SU-DHL-6 (cell line): ENCODE measurements around the gene PLEKHH3.

Experiments
- H2AFZ ChIP-seq: fragments of 200-600 bp; sonication (generic); 2 replicates; pipeline ENCODE4 v1.6.1; 2014; ENCODE audit warnings: low read depth, mild to moderate bottlenecking, moderate library complexity, mixed read lengths, antibody characterized with exemption, low read length; ENCODE audit not compliant: severe bottlenecking
- H3F3A ChIP-seq: fragments of 200-600 bp; shearing (Covaris generic); 2 replicates; pipeline ENCODE4 v1.6.0; 2016; ENCODE audit warnings: antibody characterized with exemption, mild to moderate bottlenecking; ENCODE audit not compliant: insufficient read depth
- H3K27ac ChIP-seq: fragments of 200-600 bp; sonication (generic); 2 replicates; pipeline ENCODE4 v1.5.1; 2016; ENCODE audit warnings: low read depth, mild to moderate bottlenecking, low read length, moderate library complexity, mixed read lengths
- H3K27me3 ChIP-seq: fragments of 200-600 bp; sonication (generic), shearing (Covaris generic); 2 replicates; pipeline ENCODE4 v1.6.0; 2014; ENCODE audit warnings: mild to moderate bottlenecking, low read length
- H3K36me3 ChIP-seq: fragments of 200-600 bp; sonication (generic); 2 replicates; pipeline ENCODE4 v1.6.1; 2014; ENCODE audit warnings: mild to moderate bottlenecking, low read length, mixed read lengths
- H3K4me2 ChIP-seq: fragments of 300-600, 200-600 bp; shearing (Covaris generic), sonication (generic); 2 replicates; pipeline ENCODE4 v1.6.0; 2014; ENCODE audit warnings: low read length, low read depth, mild to moderate bottlenecking; ENCODE audit not compliant: poor library complexity, severe bottlenecking
- H3K4me3 ChIP-seq: fragments of 200-600 bp; sonication (generic); 2 replicates; pipeline ENCODE4 v1.5.1; 2014; ENCODE audit warnings: antibody characterized with exemption, low read length, mild to moderate bottlenecking, mixed read lengths; ENCODE audit not compliant: insufficient read depth, poor library complexity, severe bottlenecking
- H3K79me2 ChIP-seq: fragments of 200-600 bp; sonication (generic); 2 replicates; pipeline ENCODE4 v1.6.1; 2014; ENCODE audit warnings: mild to moderate bottlenecking, low read length, moderate library complexity; ENCODE audit not compliant: insufficient read depth
- H3K9ac ChIP-seq: fragments of 200-600 bp; sonication (generic); 2 replicates; pipeline ENCODE4 v1.7.0; 2014; ENCODE audit warnings: mild to moderate bottlenecking, low read length
- H3K9me2 ChIP-seq: fragments of 200-600 bp; sonication (generic); replicated peaks from 2 replicates; pipeline ENCODE4 v1.6.1; 2014; ENCODE audit warnings: low read length; ENCODE audit not compliant: insufficient read depth
- H3K9me3 ChIP-seq: fragments of 200-600 bp; sonication (generic); 2 replicates; pipeline ENCODE4 v1.6.1; 2014; ENCODE audit warnings: low read length, mixed read lengths; ENCODE audit not compliant: insufficient read depth
- H4K20me1 ChIP-seq: fragments of 200-600 bp; sonication (generic); 2 replicates; pipeline ENCODE4 v1.6.1; 2014; ENCODE audit warnings: low read depth, mild to moderate bottlenecking, antibody characterized with exemption, low read length, moderate library complexity, mixed read lengths
- CTCF ChIP-seq: fragments of 200-600 bp; sonication (generic); IDR thresholded peaks from one replicate; pipeline ENCODE4 v1.5.1; 2017; ENCODE audit warnings: antibody characterized with exemption, mild to moderate bottlenecking, low read length, moderate library complexity; ENCODE audit not compliant: insufficient read depth, poor library complexity, severe bottlenecking
- EZH2phosphoT487 ChIP-seq: fragments of 200-600 bp; sonication (generic), shearing (Covaris generic); conservative IDR thresholded peaks from 2 replicates; pipeline ENCODE4 v1.6.1; 2018; ENCODE audit warnings: mild to moderate bottlenecking, antibody characterized with exemption, low read length, moderate library complexity, mixed read lengths

Gene PLEKHH3

GRCh38 chr17:42651392-42651791 lies 25.4 kb downstream of the PLEKHH3 start:
- H3K9ac ChIP-seq, result no peak overlapping the region
- no peaks in the 10 kb centered on the region for H3K9me2 ChIP-seq
- TF ChIP-seq EZH2phosphoT487 (no peak), CTCF (no peak)
- no peaks in the 10 kb centered on the region for H3F3A ChIP-seq
- no peak overlapping the region for H2AFZ ChIP-seq
- H3K36me3 ChIP-seq, result no peaks in the 10 kb centered on the region
- no peaks in the 10 kb centered on the region for H3K79me2 ChIP-seq
- H3K9me3 ChIP-seq, result no peaks in the 10 kb centered on the region
- no peak overlapping the region for H3K4me2 ChIP-seq
- no peaks in the 10 kb centered on the region for H3K27me3 ChIP-seq
- no peaks in the 10 kb centered on the region for H4K20me1 ChIP-seq
- H3K4me3 ChIP-seq, result no peak overlapping the region
- H3K27ac ChIP-seq, result no peak overlapping the region

- TF ChIP-seq CTCF (no peak), EZH2phosphoT487 (no peak)
- no peak overlapping the region for H3K4me3 ChIP-seq
- no peaks in the 10 kb centered on the region for H3K36me3 ChIP-seq
- no peak overlapping the region for H3K27ac ChIP-seq
- H3K4me2 ChIP-seq, result no peak overlapping the region
- no peaks in the 10 kb centered on the region for H3K79me2 ChIP-seq
- no peaks in the 10 kb centered on the region for H3F3A ChIP-seq
- H3K9me3 ChIP-seq, result no peaks in the 10 kb centered on the region
- no peaks in the 10 kb centered on the region for H3K9me2 ChIP-seq
- H3K9ac ChIP-seq, result no peak overlapping the region
- H3K27me3 ChIP-seq, result no peaks in the 10 kb centered on the region
- no peaks in the 10 kb centered on the region for H4K20me1 ChIP-seq
- H2AFZ ChIP-seq, result no peak overlapping the region
These were observed 29.0 kb downstream of the PLEKHH3 start for GRCh38 chr17:42647778-42648177.

GRCh38 chr17:42642336-42642735 lies 34.5 kb downstream of the PLEKHH3 start:
- Histone ChIP-seq H2AFZ (no peak overlapping the region), H3K9ac (no peak overlapping the region), H3K9me2 (no peaks in the 10 kb centered on the region), H3K27me3 (no peaks in the 10 kb centered on the region), H4K20me1 (no peaks in the 10 kb centered on the region), H3K36me3 (no peaks in the 10 kb centered on the region), H3F3A (no peaks in the 10 kb centered on the region), H3K79me2 (no peaks in the 10 kb centered on the region), H3K4me2 (no peak overlapping the region), H3K4me3 (no peak overlapping the region), H3K27ac (no peak overlapping the region), H3K9me3 (no peaks in the 10 kb centered on the region)
- TF ChIP-seq EZH2phosphoT487 (no peak), CTCF (no peak)
